ENCODE measurements around the gene BCL2A1.
"Not testable (repeated sequence)": the region's sequence is repeated elsewhere in the genome, so short reads cannot be mapped to it uniquely, and the experiment has no call there.

The BCL2A1 gene

GRCh38 chr15:79919749-79920511, 51.1 kb downstream of the BCL2A1 start:
- no peak for DNase-seq

DNA sequence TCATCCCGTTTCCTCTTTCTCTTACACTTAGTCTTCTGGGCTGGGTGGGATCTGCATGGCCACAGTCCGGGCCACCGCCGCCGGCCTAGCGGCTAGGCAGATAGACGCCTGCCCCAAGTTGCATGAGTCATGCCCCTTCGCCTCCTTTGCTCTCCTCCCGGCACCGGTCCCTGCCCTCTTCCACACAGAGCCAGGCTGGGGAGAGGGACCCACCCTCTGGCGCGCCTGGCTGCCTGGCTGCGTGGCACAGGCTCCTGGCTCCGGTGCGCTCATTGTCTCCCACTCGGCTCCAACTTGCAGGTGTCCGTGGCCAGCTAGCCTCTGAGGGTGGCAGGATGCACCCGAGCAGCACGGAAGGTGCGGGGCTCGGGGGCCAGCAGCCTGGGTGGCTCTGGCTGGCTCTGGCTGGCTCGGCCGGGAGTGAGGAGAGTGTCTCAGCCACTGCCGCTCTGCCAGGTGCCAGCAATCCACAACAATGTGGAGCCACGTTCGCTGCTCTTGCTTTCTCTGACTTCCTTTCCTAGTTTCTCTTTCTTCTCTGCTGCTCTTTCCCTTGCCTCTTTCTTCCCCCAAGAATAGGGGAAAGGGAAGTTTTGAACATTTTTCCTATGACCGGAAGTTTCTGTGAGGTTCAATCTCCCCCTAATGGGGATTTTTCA, 51.8 kb downstream of the BCL2A1 start:
- DNase-seq = no peak

GRCh38 chr15:79918278-79918677, 52.7 kb downstream of the BCL2A1 start:
- DNase-seq = no peak

DNA sequence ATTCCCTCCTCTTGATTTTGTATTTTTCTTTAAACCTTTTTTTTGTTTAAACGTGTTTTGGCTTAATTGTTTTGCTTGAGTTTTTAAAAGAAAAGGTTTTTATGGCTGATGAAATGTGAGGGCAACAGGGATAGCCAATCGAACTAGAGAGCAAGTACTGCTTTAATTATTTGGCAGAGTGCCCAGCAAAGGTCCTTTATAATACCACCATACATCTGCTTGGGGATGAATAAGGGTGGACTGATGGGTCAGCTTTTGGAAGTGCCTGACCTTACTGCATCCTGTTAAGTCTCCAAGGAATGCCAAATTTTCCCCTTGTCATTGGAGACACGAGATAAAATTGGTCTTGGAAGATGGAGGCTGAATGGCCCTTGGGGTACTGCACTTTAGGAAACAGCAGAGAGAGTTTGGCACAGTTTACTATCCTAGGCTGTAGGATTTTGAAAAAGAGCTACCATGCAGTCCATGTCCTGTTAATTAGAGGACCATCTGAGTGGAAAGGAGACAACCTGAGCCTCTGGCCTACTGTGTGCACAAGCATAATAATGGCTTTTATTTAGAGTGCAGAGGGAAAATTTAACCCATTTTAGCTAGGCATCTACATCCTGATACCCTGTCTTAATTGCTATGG, 54.4 kb downstream of the BCL2A1 start:
- DNase-seq = no peak

DNA sequence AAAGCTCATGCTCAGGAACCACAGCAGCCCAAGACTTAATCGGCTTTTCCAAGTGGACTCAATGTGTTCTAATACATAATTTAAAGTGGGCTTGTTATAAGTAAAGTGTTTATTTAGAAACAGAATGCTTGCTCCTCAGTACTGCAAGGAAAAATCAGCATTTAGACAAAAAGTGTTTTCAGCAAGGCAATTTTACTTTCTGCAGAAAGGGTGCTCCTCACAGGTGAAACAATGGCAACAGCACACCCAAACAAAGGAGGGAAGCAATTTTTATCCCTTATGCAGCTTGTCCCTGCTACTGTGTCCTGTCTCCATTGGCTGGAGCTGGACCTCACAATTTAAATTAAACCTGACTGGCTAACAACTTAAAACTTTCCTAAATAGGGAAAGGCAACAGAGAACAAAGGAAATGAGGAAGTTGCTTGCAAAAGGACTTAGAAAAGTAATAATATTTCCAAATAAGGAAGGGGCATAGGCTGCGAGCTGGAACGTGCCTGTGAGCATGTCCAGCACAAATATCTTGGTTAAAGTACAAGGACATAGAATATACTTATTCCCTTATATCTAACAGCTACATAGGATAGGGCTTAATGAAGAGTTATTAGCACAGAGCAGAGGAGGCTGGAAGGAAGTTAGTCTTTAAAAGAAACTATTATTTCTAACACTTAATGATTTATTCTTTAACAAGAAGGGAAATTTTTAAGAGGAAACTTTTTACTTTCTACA, 55.1 kb downstream of the BCL2A1 start:
- DNase-seq = not testable (repeated sequence)

DNA sequence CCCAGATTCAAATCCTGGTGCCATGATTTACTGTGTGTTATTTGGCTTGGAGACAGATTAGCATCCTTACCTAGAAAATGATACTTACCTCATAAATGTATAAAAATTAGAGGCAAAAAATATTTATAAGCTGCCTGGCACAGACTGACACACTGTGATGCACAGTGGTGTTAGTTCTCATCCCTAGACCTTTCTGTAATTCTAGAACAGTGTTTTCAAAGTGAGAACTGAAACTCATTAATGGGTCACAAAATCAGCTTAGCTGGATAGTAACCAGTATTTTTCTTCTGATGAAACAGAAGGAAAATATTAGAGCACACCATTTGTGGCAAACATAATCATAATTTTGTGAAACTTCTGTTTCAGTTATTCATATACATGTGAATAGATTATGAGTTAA, 56.3 kb downstream of the BCL2A1 start:
- no peak for DNase-seq

Measured in right hindlimb (tissue), 1 donor.